Adipose tissue (tissue), 3 donors: Measurements from ENCODE around the gene PER1. TPM values are rescaled to one million over a fixed set of nuclear protein-coding genes. Genes with fewer than 3 reads are reported as not detected.

Source experiments
- H3K27ac ChIP-seq: one replicate; pipeline ENCODE4 v1.5.1; 2013; ENCODE audit warnings: low read depth, low read length
- WGBS, 3 donors: extraction: QIAGEN DNeasy Blood & Tissue Kit; methylation state at CpG; one replicate each; pipeline ENCODE4 v1.1.7; 2013; 5-methylcytosine and 5-hydroxymethylcytosine counted together
- polyA plus RNA-seq, 3 donors: library from polyadenylated mRNA; stranded (reverse); fragments of 200-250 nt; gene quantifications; one replicate each; pipeline ENCODE4 v1.2.3, GENCODE V29; 2013
- donor health status: healthy with polysubstance abuse.
- donor health status: Bipolar disorder and iron deficiency.
- donor health status: healthy.

PER1 gene
- polyA plus RNA-seq, 3 donors: 89.7 to 239 (median 142) TPM

DNA sequence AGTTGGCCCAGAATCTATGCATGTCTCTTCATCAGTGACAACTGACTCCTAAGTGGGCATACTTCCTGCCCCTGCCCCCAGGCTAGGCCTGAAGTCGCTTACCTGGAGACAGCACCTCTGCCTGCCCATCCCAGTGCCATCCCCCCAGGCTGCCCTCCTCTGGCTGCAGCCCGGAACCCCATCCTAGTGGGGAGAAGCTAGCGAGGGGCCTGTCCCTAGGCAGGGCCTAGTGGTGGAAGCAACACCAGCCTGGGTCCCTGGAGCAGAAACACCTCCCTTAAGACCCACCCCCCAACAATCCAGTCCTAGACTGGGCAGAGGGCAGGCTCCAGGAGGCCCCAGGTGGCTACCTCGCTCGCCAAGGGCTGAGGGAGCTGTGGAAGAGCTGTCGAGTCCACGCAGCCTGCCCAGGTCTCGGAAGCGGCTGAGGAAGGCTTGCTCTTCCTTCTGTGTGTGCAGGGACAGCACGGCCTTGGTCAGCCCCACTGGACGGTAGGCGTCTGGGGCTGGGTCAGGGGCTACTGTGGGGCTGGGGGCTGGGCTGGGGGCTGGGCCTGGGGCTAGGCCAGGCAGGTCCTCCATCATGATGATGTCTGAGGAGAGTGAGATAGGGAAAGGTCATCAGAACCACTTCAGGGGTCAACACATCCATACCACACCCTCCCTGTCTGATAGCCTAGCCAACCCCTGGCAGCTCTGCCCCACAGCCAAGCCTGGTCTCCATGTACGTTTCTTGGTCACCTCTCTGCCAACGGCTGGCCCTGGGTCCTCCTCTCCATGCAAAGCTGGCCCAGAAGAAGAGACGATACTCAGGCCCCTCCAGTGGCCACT is 7.6 kb downstream of the PER1 start:
- 91 to 95% (median 93%) methylated on average over 15 of the region's 15 CpGs for WGBS, 3 donors
- no peak overlapping the region for H3K27ac ChIP-seq

DNA sequence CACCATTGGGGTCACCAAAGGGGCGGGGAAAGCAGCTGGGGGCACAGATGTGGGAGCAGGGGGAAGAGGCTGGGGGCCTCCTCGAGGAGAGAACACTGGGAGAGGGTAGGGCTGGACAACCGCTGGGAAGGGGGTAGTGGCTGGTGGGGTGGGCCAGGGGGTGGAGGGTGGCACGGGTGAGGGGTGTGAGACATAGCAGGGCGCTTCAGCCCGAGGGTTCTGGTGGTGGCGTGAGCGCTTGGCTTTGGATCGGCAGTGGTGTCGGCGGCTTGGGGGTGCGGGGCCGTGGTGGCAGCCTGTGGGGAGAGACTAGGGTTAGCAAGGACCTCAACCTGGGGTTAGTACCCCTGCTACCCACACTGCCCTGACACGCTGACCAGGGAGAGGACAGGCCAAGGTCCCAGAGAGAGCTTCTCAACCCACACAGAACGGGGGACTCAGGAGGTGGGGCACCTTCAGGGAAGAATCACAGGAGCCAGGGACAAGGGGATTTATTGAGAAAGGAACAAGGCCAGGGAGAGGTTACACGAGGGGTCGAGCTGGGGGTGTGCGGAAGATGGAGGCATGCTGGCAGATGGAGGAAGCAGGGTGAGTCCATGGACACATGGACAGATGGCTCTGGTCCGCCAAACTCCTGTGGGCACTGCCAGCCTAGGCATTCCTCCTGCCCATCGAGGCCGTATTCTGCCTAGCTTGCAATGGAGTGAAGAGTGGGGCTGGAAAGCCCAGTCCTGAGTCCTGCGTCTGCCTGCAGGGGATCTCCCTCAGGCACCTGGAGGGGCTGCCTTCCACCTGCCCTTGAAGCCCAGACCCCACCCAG is 8.4 kb downstream of the PER1 start:
- WGBS, 3 donors: 89 to 93% (median 93%) methylated on average over 22 of the region's 22 CpGs
- H3K27ac ChIP-seq: no peak overlapping the region

DNA sequence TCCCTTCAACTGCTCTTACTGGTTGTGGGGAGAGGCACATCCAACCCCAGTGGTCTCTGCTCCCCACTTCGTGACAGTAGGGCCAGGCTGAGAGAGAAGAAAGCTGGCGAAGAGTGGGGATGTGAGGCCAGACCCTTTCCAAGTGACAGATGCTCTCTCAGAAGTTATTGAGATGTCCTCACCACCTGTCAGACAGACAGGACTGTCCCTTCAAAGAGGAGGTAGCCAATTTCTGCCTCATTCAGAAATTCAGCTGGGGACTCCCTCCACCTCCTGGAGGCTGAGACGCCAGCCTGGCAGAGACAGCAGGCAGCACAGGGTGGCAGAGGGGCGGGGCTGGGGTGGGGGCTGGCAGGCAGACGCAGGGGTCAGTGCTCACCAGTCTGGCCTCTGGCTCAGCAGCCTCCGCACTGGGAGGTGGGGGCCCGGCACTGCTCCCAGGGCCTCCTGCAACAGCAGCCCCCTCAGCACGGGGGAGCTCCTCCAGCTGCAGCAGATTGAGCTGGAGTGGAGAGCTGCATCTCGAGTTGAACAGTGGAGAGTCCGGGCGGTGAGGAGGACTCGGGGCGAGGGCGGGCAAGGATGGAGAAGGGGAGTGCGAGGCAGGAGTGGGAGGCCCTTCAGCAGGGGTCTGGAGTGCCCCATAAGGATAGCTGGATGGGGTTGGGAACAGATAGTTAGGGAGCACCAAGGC is 9.2 kb downstream of the PER1 start:
- WGBS, 3 donors: 83 to 87% (median 86%) methylated on average over 15 of the region's 15 CpGs
- H3K27ac ChIP-seq: no peak overlapping the region

DNA sequence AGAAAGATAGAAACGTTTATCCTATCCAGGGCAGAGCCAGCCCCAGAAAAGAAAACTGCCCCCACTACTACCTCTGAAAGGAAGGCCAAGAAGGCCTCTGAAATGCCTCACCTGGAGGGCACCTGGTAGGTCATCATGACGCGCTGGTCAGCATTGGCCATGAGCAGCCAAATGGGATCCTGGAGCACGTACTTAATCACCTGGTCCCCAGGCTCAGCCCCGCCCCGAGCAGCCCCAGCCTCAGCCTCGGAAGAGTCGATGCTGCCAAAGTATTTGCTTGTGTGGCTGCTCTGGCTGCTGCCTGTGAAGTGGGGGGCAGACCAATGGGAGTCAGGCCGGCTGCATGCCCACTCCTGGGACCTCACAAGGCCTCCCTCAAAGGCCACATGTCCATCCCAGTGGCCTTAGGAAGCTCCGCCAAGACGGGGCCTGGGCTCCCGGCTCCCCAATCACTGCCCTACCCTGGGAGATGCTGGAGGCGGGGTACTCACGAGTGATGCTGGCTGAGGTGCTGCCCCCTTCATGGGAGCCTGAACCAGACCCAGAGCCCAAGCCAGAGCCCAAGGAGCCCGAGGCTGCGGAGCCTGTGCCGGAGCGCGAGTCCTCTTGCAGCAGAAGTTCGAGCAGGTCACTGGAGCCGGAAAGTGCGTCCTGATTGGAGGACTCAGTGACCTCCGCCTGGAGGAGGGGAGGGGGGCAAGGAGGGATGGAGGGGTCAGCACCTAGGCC is 9.9 kb downstream of the PER1 start:
- H3K27ac ChIP-seq: no peak overlapping the region

DNA sequence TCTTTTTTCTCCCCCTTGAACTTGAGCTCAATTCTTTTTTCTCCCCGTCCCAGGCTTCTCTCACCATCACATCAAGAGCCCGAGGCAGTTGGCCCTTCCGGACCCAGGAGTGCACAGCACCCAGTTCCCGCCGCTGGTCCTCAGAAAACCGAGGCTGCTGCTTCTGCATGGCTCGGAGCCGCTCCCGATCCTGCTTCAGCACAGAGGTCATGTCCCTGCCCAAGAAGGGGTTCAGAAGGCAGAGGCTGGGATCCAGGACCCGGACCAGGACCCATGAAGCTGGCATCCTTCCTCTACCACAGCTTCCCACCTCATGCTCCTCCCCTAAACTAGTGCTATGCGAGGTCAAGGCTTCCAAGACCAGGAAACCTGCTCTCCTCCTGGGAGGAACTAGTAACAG is 10.5 kb downstream of the PER1 start:
- 91 to 94% (median 93%) methylated on average over 11 of the region's 11 CpGs for WGBS, 3 donors
- no peak overlapping the region for H3K27ac ChIP-seq

More for the DNA sequence above, 9.9 kb downstream of the PER1 start:
- 89 to 91% (median 90%) methylated on average over 22 to 23 of the region's 23 CpGs for WGBS, 3 donors

GRCh38 chr17:8141045-8141444 is 11.2 kb downstream of the PER1 start:
- no peak overlapping the region for H3K27ac ChIP-seq
- 96% methylated on average over 7 of the region's 7 CpGs for whole genome bisulfite sequencing, 3 donors

DNA sequence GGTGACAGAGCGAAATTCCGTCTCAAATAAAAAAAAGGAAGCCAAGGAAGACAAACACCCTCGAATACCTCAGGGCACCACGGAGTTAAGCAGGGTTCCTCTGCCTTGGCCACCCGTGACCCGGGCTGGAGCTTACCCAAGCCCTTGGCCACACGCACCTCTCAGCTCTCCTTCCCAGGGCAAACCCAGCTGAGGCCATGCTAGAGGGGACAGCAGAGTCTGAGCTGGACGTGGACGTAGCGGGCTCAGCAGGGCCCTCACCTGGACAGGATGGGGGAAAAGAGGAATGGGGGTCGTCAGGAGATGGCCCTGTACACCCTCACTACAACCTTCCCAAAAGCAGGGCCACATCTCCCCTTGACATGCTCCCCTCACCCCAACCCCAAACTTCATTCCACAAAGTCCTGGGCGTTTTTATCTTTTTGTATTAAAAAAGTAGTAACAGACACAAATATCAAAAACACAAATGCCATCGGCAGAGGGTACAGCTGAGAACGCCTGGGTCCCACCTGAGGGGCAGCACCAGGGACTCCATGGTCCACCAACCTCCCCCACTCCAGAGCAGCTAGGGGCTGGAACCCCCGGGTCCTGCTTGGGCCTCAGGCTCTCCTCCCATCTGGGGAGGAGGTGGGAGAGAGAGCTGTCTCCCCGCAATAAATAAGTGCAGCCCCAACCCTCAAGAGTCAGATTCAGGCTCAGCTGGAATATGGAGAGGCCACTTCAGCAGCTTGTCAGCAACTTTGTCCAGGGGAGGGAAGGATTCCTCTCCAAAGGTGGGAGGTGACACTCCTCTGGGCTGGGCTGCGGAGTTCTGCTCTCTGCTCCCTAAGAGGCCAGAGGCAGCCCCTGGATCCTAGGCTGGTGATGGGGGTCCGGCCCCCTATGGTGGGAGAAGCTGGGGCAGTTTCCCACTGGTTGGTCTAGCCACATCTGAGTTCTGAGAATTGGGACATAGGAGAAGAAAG is 11.9 kb downstream of the PER1 start:
- 75 to 81% (median 79%) methylated on average over 18 of the region's 18 CpGs for WGBS, 3 donors
- H3K27ac ChIP-seq: no peak overlapping the region

- peak overlapping the region; percentile 20 for H3K27ac ChIP-seq
- WGBS, 3 donors: 0 to 1% (median 1%) methylated on average over 45 to 46 of the region's 46 CpGs
These were observed 13.4 kb downstream of the PER1 start for GRCh38 chr17:8138672-8139371.

DNA sequence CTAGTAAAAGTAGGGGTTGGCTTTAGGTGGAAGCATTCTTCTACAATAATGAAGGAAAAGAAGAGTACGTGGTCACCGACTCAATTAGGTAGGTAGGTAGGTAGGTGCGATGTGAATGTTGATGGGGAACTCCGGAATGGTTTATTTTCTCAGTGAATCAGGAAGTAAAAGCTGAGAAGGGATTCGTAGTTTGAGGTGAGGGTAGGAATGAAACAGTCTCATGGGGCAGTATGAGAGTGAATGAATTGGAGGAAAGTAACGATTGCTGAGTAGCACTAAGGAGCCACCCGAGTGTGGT is 13.9 kb downstream of the PER1 start:
- H3K27ac ChIP-seq: no peak overlapping the region
- 1 to 2% (median 2%) methylated on average over 7 of the region's 7 CpGs for WGBS, 3 donors

- no peak overlapping the region for H3K27ac ChIP-seq
- WGBS, 3 donors: 22 to 36% (median 30%) methylated on average over 21 of the region's 21 CpGs
These were observed 14.4 kb downstream of the PER1 start for GRCh38 chr17:8137645-8138373.

GRCh38 chr17:8133941-8134340 is 18.3 kb downstream of the PER1 start:
- no peak overlapping the region for H3K27ac ChIP-seq
- 88 to 91% (median 90%) methylated on average over 4 of the region's 4 CpGs for WGBS, 3 donors

GRCh38 chr17:8133399-8133798 is 18.8 kb downstream of the PER1 start:
- 71 to 78% (median 74%) methylated on average over 12 of the region's 12 CpGs for WGBS, 3 donors

GRCh38 chr17:8131844-8132441 is 20.3 kb downstream of the PER1 start:
- H3K27ac ChIP-seq: no peak overlapping the region
- 68 to 75% (median 73%) methylated on average over 3 of the region's 3 CpGs for WGBS, 3 donors

More at GRCh38 chr17:8133399-8133798, 18.8 kb downstream of the PER1 start:
- no peak overlapping the region for H3K27ac ChIP-seq

GRCh38 chr17:8128125-8128784 is 23.9 kb downstream of the PER1 start:
- 64 to 87% (median 86%) methylated on average over 14 of the region's 14 CpGs for WGBS, 3 donors
- no peak overlapping the region for H3K27ac ChIP-seq

DNA sequence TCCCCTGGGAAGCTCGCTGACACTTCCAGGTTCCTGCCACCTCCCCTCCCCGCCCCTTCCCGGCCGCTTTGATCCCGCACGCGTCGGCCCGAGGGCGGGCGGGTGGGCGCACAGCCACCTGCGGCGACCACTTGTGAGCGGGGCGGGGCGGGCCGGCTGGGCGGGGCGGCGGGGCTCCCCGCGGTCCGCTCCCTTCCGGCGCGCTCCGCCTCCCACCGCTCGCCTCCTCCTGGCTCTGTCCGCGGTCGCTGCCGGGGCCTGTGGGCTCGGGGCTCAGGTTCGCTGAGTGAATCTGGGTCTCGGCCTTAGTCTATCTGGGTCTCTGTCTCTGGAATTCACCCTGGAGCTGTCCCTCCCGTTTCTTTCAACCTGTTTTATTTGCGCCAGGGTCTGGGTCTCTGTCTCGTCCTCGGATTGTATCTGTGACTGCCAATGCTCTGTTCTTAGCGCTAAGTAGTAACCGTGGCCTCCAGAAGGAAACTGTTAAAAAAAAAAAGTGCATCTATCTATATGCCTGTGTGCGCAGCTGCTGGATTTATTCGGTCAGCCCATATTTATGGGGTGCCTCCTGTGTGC is 25.6 kb downstream of the PER1 start:
- no peak overlapping the region for H3K27ac ChIP-seq
- WGBS, 3 donors: 0% methylated on average over 31 to 45 of the region's 45 CpGs
